Coronary artery (tissue), 2 donors: ENCODE measurements around the gene THAP4.
"Not testable (repeated sequence)": the region's sequence is repeated elsewhere in the genome, so short reads cannot be mapped to it uniquely, and the experiment has no call there.

Experiments used
- DNase-seq: peaks from one replicate; pipeline ENCODE4 v3.0.0-alpha.2; 2017; ENCODE audit warnings: low spot score
- H3K27ac ChIP-seq, 2 donors: fragments of 200-600 bp; sonication (generic); one replicate each; pipeline ENCODE4 v1.5.1; 2016 to 2019
- H3K4me3 ChIP-seq: fragments of 200-600 bp; sonication (generic); 2 replicates; pipeline ENCODE4 v1.5.1; 2016; ENCODE audit warnings: mild to moderate bottlenecking, moderate library complexity
- TF ChIP-seq, protein P1 (sequence below): fragments of 200-600 bp; sonication (generic); IDR thresholded peaks from one replicate; pipeline ENCODE4 v1.5.1; 2019; ENCODE audit warnings: antibody characterized with exemption

THAP4 gene

DNA sequence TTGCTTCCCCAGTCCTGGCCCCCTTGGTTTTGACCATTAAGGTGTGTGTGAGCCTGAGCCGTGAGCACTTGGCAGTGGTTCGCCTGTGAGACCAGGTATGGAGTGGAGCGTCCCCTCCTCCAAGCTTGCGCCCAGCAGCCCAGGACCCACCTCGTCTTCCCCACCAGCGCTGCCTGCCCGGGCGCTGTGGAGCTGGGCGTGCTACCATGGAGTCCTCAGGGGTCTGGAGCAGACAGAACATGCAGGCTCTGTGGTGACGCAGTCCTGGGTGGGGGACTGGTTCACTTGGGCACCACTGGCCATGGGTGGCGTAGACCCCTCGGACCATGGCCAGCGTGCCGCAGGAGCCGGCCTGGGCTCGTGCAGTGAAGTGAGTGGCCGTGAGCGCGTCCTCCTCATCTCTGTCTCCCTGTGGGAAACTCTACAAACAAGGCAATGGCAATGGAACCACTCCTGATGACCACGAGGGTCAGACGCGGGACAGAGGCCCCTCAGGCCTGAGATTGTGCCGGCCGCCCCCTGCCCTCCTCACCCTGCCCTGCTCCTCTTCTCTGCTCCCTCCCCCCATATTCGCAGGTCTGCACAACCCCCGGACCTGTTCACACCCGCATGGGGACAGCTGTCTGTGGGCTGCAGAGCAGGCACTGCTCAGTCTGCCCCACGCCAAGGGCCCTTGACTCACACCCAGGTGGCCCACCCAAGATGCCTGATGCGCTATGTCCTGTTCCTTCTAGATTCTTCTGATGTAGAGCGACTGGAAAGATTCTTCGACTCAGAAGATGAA lies 34.7 kb upstream of the THAP4 start:
- no peak overlapping the region for H3K4me3 ChIP-seq
- TF ChIP-seq, protein P1, sequence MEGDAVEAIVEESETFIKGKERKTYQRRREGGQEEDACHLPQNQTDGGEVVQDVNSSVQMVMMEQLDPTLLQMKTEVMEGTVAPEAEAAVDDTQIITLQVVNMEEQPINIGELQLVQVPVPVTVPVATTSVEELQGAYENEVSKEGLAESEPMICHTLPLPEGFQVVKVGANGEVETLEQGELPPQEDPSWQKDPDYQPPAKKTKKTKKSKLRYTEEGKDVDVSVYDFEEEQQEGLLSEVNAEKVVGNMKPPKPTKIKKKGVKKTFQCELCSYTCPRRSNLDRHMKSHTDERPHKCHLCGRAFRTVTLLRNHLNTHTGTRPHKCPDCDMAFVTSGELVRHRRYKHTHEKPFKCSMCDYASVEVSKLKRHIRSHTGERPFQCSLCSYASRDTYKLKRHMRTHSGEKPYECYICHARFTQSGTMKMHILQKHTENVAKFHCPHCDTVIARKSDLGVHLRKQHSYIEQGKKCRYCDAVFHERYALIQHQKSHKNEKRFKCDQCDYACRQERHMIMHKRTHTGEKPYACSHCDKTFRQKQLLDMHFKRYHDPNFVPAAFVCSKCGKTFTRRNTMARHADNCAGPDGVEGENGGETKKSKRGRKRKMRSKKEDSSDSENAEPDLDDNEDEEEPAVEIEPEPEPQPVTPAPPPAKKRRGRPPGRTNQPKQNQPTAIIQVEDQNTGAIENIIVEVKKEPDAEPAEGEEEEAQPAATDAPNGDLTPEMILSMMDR: no peak

GRCh38 chr2:241670333-241671110 lies 33.6 kb upstream of the THAP4 start:
- no peak for DNase-seq
- Histone ChIP-seq H3K27ac (no peak overlapping the region), H3K4me3 (no peak overlapping the region)
- TF ChIP-seq, protein P1: no peak

More for the DNA sequence above, 34.7 kb upstream of the THAP4 start:
- DNase-seq: no peak
- no peak overlapping the region for H3K27ac ChIP-seq

GRCh38 chr2:241668839-241669238 lies 31.9 kb upstream of the THAP4 start:
- Histone ChIP-seq H3K27ac (no peak overlapping the region), H3K4me3 (no peak overlapping the region)
- no peak for DNase-seq
- TF ChIP-seq, protein P1: no peak

DNA sequence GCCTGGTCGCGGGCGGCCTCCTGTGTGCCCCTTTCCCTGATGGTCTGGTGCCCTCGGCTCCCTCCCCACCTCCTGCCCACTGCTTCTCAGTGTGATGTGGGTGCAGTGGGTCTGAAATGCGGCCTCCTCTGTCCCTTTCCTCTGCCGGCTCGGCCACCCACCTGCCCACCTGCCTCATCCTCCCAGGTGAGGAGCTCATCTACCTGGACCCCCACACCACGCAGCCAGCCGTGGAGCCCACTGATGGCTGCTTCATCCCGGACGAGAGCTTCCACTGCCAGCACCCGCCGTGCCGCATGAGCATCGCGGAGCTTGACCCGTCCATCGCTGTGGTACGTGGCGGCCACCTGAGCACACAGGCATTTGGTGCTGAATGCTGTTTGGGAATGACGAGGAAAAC lies 31.4 kb upstream of the THAP4 start:
- no peak overlapping the region for H3K27ac ChIP-seq
- DNase-seq: no peak
- H3K4me3 ChIP-seq: no peak overlapping the region
- TF ChIP-seq, protein P1: no peak

DNA sequence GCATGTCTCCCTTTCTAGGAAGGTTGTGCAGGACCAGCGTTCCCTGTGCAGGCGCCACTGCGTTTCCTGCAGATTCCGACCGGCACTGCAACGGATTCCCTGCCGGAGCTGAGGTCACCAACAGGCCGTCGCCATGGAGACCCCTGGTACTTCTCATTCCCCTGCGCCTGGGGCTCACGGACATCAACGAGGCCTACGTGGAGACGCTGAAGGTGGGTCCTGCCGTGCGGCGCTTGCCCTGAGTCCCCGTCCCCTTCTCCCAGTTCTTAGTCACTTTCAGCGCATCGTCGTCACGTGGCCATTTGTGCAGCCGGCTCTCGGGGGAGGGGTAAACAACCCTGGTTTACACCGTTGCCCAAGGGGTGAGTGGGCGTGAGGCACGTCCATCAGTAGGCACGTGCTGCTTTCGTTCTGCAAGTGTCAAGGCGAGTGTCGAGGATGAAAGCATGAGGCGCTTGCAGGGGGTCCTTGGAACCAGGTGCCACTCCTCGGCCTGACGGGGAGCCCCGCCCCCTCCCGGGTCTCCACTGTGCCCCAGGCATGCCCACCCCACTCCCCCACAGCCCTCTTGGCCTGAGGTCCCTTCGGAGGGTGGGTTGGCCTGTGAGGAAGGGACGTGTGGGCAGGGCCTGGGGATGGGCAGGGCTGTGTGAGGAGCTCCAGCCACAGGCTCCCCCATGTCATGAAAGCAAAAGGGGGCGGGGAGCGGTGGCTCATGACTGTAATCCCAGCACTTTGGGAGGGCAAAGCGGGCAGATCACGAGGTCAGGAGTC lies 29.9 kb upstream of the THAP4 start:
- DNase-seq: no peak
- no peak overlapping the region for H3K27ac ChIP-seq
- H3K4me3 ChIP-seq: no peak overlapping the region
- TF ChIP-seq, protein P1: no peak

DNA sequence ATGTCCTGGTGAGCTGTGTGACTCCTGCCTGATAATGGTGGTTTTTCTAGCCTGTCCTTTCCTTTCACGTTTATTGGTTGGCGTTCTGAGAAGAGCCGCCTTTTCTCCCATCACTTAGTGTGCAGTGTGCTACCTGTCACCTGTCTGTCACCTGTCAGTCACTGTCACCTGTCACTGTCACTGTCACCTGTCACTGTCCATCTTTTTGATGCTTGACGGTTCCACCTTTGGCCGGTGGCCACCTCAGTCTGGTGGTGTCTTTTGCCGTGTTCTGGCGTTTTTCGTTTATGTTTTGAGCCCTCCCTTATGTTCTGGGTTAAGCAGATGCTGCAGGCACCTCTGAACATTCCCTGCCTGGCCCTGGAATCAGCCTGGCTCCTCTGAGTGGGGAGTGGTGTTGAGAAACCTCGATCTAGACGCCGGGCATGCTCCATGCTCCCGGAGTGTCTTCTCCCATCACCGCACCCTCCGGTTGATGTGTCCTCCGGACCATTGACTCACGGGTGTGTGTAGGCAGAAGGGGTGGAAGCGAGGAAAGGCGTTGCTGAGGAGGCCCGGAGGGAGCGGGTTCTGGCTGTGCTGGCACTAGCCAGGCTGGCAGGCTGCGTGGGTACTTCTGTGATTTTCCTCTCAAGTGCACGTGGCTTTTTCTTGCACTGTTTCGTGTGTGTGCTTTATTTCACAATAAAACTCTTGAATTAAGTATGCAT lies 28.9 kb upstream of the THAP4 start:
- DNase-seq: no peak
- TF ChIP-seq, protein P1: no peak
- no peak overlapping the region for H3K4me3 ChIP-seq
- no peak overlapping the region for H3K27ac ChIP-seq

GRCh38 chr2:241662731-241663130 lies 25.8 kb upstream of the THAP4 start:
- not testable (repeated sequence) for H3K4me3 ChIP-seq, DNase-seq, H3K27ac ChIP-seq
